Karpas-422 (cell line): ENCODE results near the gene IRF7. TPM values are rescaled to one million over a fixed set of nuclear protein-coding genes. Genes with fewer than 3 reads are reported as not detected.
"Not testable (repeated sequence)": the region's sequence is repeated elsewhere in the genome, so short reads cannot be mapped to it uniquely, and the experiment has no call there.

Source experiments
- DNase-seq: peaks from one replicate; pipeline ENCODE4 v3.0.0-alpha.2; 2015
- H2AFZ ChIP-seq: fragments of 200-600 bp; sonication (generic); 2 replicates; pipeline ENCODE4 v1.6.1; 2014; ENCODE audit warnings: antibody characterized with exemption, low read length, mixed read lengths
- H3K27ac ChIP-seq: fragments of 200-600 bp; sonication (generic); 2 replicates; pipeline ENCODE4 v1.5.1; 2014; ENCODE audit warnings: mild to moderate bottlenecking, low read length, moderate library complexity
- H3K27me3 ChIP-seq: fragments of 200-600 bp; sonication (generic); 2 replicates; pipeline ENCODE4 v1.6.1; 2014; ENCODE audit warnings: low read length, mixed read lengths
- H3K36me3 ChIP-seq: fragments of 200-600 bp; sonication (generic); 2 replicates; pipeline ENCODE4 v1.6.1; 2014; ENCODE audit warnings: low read length, mixed read lengths; ENCODE audit not compliant: insufficient read depth
- H3K4me1 ChIP-seq: fragments of 200-600 bp; sonication (generic); 2 replicates; pipeline ENCODE4 v1.6.1; 2014; ENCODE audit warnings: mild to moderate bottlenecking, low read length, mixed read lengths
- H3K4me2 ChIP-seq: fragments of 200-600 bp; sonication (generic); 2 replicates; pipeline ENCODE4 v1.6.1; 2014; ENCODE audit warnings: low read length, low read depth, mild to moderate bottlenecking; ENCODE audit not compliant: poor library complexity, severe bottlenecking
- H3K4me3 ChIP-seq: fragments of 200-600 bp; sonication (generic); 2 replicates; pipeline ENCODE4 v1.5.1; 2014; ENCODE audit warnings: mild to moderate bottlenecking, antibody characterized with exemption, low read length, mixed read lengths
- H3K79me2 ChIP-seq: fragments of 200-600 bp; sonication (generic); 2 replicates; pipeline ENCODE4 v1.6.1; 2014; ENCODE audit warnings: mild to moderate bottlenecking, low read length, mixed read lengths
- H3K9ac ChIP-seq: fragments of 200-600 bp; sonication (generic); 2 replicates; pipeline ENCODE4 v1.6.0; 2014; ENCODE audit warnings: low read length
- H3K9me2 ChIP-seq: fragments of 200-600 bp; sonication (generic), shearing (Covaris generic); replicated peaks from 2 replicates; pipeline ENCODE4 v1.6.0; 2014; ENCODE audit warnings: mild to moderate bottlenecking, low read length, moderate library complexity; ENCODE audit not compliant: insufficient read depth
- H3K9me3 ChIP-seq: fragments of 300-700, 200-600 bp; sonication (generic); 2 replicates; pipeline ENCODE4 v1.6.1; 2014; ENCODE audit warnings: low read length, mixed read lengths
- H4K20me1 ChIP-seq: fragments of 200-600 bp; sonication (generic); 2 replicates; pipeline ENCODE4 v1.6.1; 2014; ENCODE audit warnings: mild to moderate bottlenecking, antibody characterized with exemption, low read length, low read depth; ENCODE audit not compliant: insufficient read depth
- total RNA-seq: library from RNA; depleted of rRNA; stranded (reverse); fragments of >200 nt; shearing (Covaris generic); gene quantifications from 2 replicates; pipeline ENCODE4 v1.2.3, GENCODE V29; 2014; ENCODE audit warnings: low replicate concordance

IRF7 gene
- total RNA-seq, 1 experiment from 2014 or later, result 34.6 TPM

GRCh38 chr11:656866-657265 is 41.1 kb upstream of the IRF7 start:
- no peak overlapping the region for H3K4me2 ChIP-seq
- H3K9me2 ChIP-seq, result no peaks in the 10 kb centered on the region
- H3K9ac ChIP-seq, result no peak overlapping the region
- H3K27ac ChIP-seq, result no peak overlapping the region
- H3K79me2 ChIP-seq, result no peaks in the 10 kb centered on the region
- no peaks in the 10 kb centered on the region for H3K27me3 ChIP-seq
- no peak for DNase-seq
- peaks cover 64% of the 10 kb centered on the region for H4K20me1 ChIP-seq
- H2AFZ ChIP-seq, result no peak overlapping the region
- H3K9me3 ChIP-seq, result no peaks in the 10 kb centered on the region
- peaks cover 12% of the 10 kb centered on the region for H3K36me3 ChIP-seq
- peaks cover 23% of the 10 kb centered on the region for H3K4me1 ChIP-seq
- no peak overlapping the region for H3K4me3 ChIP-seq

GRCh38 chr11:656426-656825 is 40.7 kb upstream of the IRF7 start:
- Histone ChIP-seq H3K9me3 (no peaks in the 10 kb centered on the region), H3K4me3 (no peak overlapping the region), H4K20me1 (peaks cover 59% of the 10 kb centered on the region), H3K9ac (no peak overlapping the region), H2AFZ (no peak overlapping the region), H3K79me2 (no peaks in the 10 kb centered on the region), H3K27me3 (no peaks in the 10 kb centered on the region), H3K4me1 (peaks cover 23% of the 10 kb centered on the region), H3K27ac (no peak overlapping the region), H3K9me2 (no peaks in the 10 kb centered on the region), H3K36me3 (peaks cover 10% of the 10 kb centered on the region), H3K4me2 (no peak overlapping the region)
- no peak for DNase-seq

DNA sequence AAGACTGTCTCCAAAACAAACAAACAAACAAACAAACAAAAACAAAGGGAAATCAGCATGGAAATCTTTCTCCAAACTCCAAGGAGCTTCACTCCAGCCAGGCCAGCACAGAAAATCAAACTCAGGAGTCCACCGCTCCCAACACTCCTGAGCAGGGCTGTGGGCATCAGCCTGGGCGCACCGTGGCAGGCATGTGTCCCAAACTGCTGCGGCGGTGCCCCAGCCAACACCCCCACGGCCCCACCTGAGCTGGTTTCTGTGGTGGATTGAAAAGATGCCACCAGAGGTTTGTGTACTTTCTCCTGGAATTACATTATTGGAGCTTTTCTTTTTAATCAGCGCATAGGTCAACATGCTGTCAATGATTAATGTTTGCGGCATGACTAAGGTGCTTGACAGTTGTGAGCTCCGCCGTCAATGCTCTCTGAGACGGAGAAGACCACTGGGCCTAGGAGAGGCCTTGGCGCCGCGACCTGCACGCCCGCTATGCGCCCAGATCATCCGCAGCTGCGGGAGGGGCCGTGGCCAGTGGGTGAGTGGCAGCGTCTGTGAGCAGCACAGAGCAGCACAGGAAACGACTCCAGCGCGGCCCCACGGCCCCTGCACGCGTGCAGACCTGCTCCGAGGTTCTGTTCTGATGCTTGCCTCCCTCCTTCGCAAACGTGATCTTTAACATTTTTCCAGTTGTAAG is 39.4 kb upstream of the IRF7 start:
- Histone ChIP-seq H3K4me3 (no peak overlapping the region), H3K79me2 (no peaks in the 10 kb centered on the region), H2AFZ (no peak overlapping the region), H3K27me3 (no peaks in the 10 kb centered on the region), H3K4me1 (peaks cover 10% of the 10 kb centered on the region), H3K9me2 (no peaks in the 10 kb centered on the region), H3K27ac (no peak overlapping the region), H3K9me3 (no peaks in the 10 kb centered on the region), H3K9ac (no peak overlapping the region), H4K20me1 (peaks cover 47% of the 10 kb centered on the region), H3K4me2 (no peak overlapping the region), H3K36me3 (peaks cover 10% of the 10 kb centered on the region)
- DNase-seq, result no peak

DNA sequence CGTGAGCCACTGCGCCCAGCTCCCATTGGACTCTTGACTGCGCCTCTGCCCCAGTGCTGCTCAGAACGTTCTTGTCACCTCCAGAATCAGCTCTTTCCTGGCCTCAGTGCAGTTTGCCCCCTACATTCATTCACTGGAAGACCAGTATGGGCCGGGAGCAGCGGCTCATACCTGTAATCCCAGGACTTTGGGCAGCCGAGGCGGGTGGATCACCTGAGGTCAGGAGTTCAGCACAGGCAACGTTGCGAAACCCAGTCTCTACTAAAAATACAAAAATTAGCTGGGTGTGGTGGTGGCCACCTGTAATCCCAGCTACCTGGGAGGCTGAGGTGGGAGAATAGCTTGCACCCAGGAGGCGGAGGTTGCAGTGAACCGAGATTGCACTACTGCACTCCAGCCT is 38.7 kb upstream of the IRF7 start:
- not testable (repeated sequence) for H3K9ac ChIP-seq, H3K79me2 ChIP-seq, H3K4me3 ChIP-seq, H2AFZ ChIP-seq, H3K4me1 ChIP-seq, H3K36me3 ChIP-seq, H3K9me3 ChIP-seq, H3K4me2 ChIP-seq, H3K27me3 ChIP-seq, H3K9me2 ChIP-seq, H3K27ac ChIP-seq, DNase-seq
- peaks cover 41% of the 10 kb centered on the region for H4K20me1 ChIP-seq

GRCh38 chr11:653837-654236 is 38.1 kb upstream of the IRF7 start:
- Histone ChIP-seq H2AFZ (no peak overlapping the region), H3K9me2 (no peaks in the 10 kb centered on the region), H3K79me2 (no peaks in the 10 kb centered on the region), H3K4me3 (no peak overlapping the region), H3K27ac (no peak overlapping the region), H4K20me1 (peaks cover 35% of the 10 kb centered on the region), H3K9ac (no peak overlapping the region), H3K4me2 (no peak overlapping the region), H3K27me3 (no peaks in the 10 kb centered on the region), H3K9me3 (no peaks in the 10 kb centered on the region), H3K36me3 (peaks cover 5% of the 10 kb centered on the region; the same call in 1 of the 2 replicates), H3K4me1 (no peaks in the 10 kb centered on the region)
- DNase-seq, result no peak

DNA sequence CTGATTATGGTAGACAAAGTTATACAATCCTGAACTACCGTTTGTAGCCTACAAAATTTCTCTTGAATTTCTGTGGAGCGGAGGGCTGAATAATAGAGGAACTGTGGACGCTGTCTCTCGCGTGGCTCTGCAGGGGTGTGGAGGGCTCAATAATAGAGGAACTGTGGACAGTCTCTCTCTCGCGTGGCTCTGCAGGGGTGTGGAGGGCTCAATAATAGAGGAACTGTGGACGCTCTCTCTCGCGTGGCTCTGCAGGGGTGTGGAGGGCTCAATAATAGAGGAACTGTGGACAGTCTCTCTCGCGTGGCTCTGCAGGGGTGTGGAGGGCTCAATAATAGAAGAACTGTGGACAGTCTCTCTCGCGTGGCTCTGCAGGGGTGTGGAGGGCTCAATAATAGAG is 37.4 kb upstream of the IRF7 start:
- not testable (repeated sequence) for H3K9me2 ChIP-seq, H3K9ac ChIP-seq, H3K27ac ChIP-seq, H2AFZ ChIP-seq, H3K36me3 ChIP-seq, H3K79me2 ChIP-seq, H3K4me1 ChIP-seq, H3K4me3 ChIP-seq, DNase-seq, H3K4me2 ChIP-seq, H3K27me3 ChIP-seq, H3K9me3 ChIP-seq
- H4K20me1 ChIP-seq, result peaks cover 29% of the 10 kb centered on the region

DNA sequence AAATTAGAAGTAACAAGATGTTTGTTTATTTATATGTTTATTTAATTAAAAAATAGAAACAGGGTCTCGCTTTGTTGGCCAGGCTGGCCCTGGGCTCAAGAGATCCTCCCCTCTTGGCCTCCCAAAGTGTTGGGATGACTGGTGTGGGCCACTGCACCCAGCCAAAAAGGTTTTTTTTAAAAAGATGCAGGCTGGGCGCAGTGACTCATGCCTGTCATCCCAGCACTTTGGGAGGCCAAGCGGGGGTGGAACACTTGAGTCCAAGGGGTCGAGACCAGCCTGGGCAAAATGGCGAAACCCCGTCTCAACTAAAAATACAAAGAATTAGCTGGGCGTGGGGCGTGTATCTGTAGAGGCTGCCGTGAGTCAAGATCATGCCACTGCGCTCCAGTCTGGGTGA is 34.7 kb upstream of the IRF7 start:
- 0 out of 2 replicates have a peak, but pooled peaks cover 12% of the 10 kb centered on the region for H4K20me1 ChIP-seq

DNA sequence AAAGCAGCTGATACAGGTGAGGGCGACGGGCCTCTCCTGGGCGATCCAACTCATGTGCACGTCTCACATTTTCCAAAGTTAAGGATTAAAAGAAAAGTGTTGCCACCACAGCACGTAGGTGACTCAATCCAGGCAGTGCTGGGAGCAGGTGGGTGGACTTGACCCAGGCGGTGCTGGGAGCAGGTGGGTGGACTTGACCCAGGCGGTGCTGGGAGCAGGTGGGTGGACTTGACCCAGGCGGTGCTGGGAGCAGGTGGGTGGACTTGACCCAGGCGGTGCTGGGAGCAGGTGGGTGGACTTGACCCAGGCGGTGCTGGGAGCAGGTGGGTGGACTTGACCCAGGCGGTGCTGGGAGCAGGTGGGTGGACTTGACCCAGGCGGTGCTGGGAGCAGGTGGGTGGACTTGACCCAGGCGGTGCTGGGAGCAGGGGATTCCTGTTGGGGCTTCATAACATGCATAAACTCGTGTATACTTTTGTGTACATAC is 32.0 kb upstream of the IRF7 start:
- H3K27ac ChIP-seq, H2AFZ ChIP-seq, H3K4me2 ChIP-seq, H3K27me3 ChIP-seq, H3K79me2 ChIP-seq, H3K9ac ChIP-seq, H3K9me2 ChIP-seq, H3K4me3 ChIP-seq, H3K36me3 ChIP-seq, H3K9me3 ChIP-seq, DNase-seq, H4K20me1 ChIP-seq: not testable (repeated sequence)
- peaks cover 13% of the 10 kb centered on the region for H3K4me1 ChIP-seq

More for the DNA sequence above, 34.7 kb upstream of the IRF7 start:
- no peak for DNase-seq
- Histone ChIP-seq H3K27ac (no peak overlapping the region), H3K9ac (no peak overlapping the region), H3K4me1 (peaks cover 11% of the 10 kb centered on the region), H3K9me3 (no peaks in the 10 kb centered on the region), H3K27me3 (no peaks in the 10 kb centered on the region), H3K4me2 (no peak overlapping the region), H2AFZ (no peak overlapping the region), H3K79me2 (no peaks in the 10 kb centered on the region), H3K4me3 (no peak overlapping the region), H3K9me2 (no peaks in the 10 kb centered on the region), H3K36me3 (peaks cover 3% of the 10 kb centered on the region; the same call in 1 of the 2 replicates)
